GM12878 (cell line): ENCODE measurements around the gene SUFU. TPM values are rescaled to one million over a fixed set of nuclear protein-coding genes. Genes with fewer than 3 reads are reported as not detected.

Experiments
- ATAC-seq: fragments of 200-7000 bp; cut with Tn5 transposase; 3 replicates; pipeline ENCODE4 v1.9.1; 2020; ENCODE audit warnings: mild to moderate bottlenecking, moderate library complexity
- BruUV-seq: library from RNA; stranded (reverse); fragments of 400-500 nt; replicated peaks from 2 replicates; lab custom pipeline; 2021; lab: Mats Ljungman, UMichigan
- CTCF ChIA-PET: fragments of 300-600 bp; sonication (Branson Sonifier 250); formaldehyde crosslinking; extraction: SDS; loops from one replicate; lab custom pipeline; 2021; ENCODE audit warnings: inconsistent platforms; lab: Yijun Ruan, JAX
- POLR2A ChIA-PET: fragments of 350-600 bp; formaldehyde crosslinking; extraction: SDS; loops from one replicate; lab custom pipeline; 2021; ENCODE audit warnings: inconsistent platforms; lab: Charles Lee
- RAD21 ChIA-PET: fragments of 300-600 bp; sonication (Branson Sonifier 250); formaldehyde crosslinking; loops from one replicate; lab custom pipeline; 2023; ENCODE audit warnings: antibody characterized with exemption; ENCODE audit not compliant: unreplicated experiment; lab: Charles Lee
- SMC1A ChIA-PET: fragments of 300-600 bp; sonication (Branson Sonifier 250); formaldehyde crosslinking; loops from one replicate; lab custom pipeline; 2023; ENCODE audit not compliant: unreplicated experiment, uncharacterized antibody; lab: Charles Lee
- DNase-seq: peaks from one replicate; pipeline ENCODE4 v3.0.0-alpha.2; 2011; ENCODE audit warnings: low read depth, low spot score
- FAIRE-seq: peaks from 3 replicates; lab custom pipeline; 2011; peaks lifted over from hg19 to GRCh38; lab: Jason Lieb, UNC
- H2AFZ ChIP-seq: 2 replicates; pipeline ENCODE4 v1.6.0; 2011; ENCODE audit warnings: low read depth, low read length, control low read depth; ENCODE audit not compliant: control insufficient read depth
- H3K27ac ChIP-seq: 2 replicates; pipeline ENCODE4 v1.5.1; 2011; ENCODE audit warnings: control low read depth; ENCODE audit not compliant: control insufficient read depth, insufficient read depth
- H3K27me3 ChIP-seq, 2 experiments: replicated peaks in 1 of 2; 2 replicates each; pipeline versions ENCODE4 v1.6.0 to v1.6.1; 2011; ENCODE audit warnings: low read length in 1 of 2; ENCODE audit not compliant: control insufficient read depth in 2 of 2, insufficient read depth in 2 of 2
- H3K36me3 ChIP-seq, 2 experiments: 2 replicates each; pipeline ENCODE4 v1.5.1; 2011; ENCODE audit warnings: low read length in 1 of 2; ENCODE audit not compliant: control insufficient read depth in 2 of 2, insufficient read depth in 2 of 2
- H3K4me1 ChIP-seq: 2 replicates; pipeline ENCODE4 v1.6.1; 2011; ENCODE audit warnings: mild to moderate bottlenecking, low read length, moderate library complexity, mixed read lengths; ENCODE audit not compliant: control insufficient read depth, insufficient read depth
- H3K4me2 ChIP-seq: 2 replicates; pipeline ENCODE4 v1.6.0; 2011; ENCODE audit warnings: control low read depth; ENCODE audit not compliant: control insufficient read depth, insufficient read depth
- H3K4me3 ChIP-seq: fragments of 200-600 bp; sonication (generic); 2 replicates; pipeline ENCODE4 v1.5.1; 2016
- H3K79me2 ChIP-seq: 2 replicates; pipeline ENCODE4 v1.6.0; 2011; ENCODE audit warnings: low read length; ENCODE audit not compliant: control insufficient read depth, insufficient read depth
- H3K9ac ChIP-seq: 2 replicates; pipeline ENCODE4 v1.8.0; 2011; ENCODE audit warnings: low read length, control low read depth, mixed read lengths; ENCODE audit not compliant: control insufficient read depth, insufficient read depth
- H3K9me3 ChIP-seq: replicated peaks from 3 replicates; pipeline ENCODE4 v1.5.1; 2011; ENCODE audit warnings: mild to moderate bottlenecking, low read length; ENCODE audit not compliant: control insufficient read depth, insufficient read depth
- H4K20me1 ChIP-seq: 2 replicates; pipeline ENCODE4 v1.6.0; 2011; ENCODE audit not compliant: control insufficient read depth, insufficient read depth
- BACH1 ChIP-seq: fragments of 450-650 bp; IDR thresholded peaks from 2 replicates; pipeline ENCODE4 v1.6.1; 2017; ENCODE audit warnings: mild to moderate bottlenecking, borderline replicate concordance
- E2F4 ChIP-seq: IDR thresholded peaks from 2 replicates; pipeline ENCODE4 v1.6.1; 2012; ENCODE audit warnings: low read depth, low read length, improper control_type of control experiment
- HCFC1 ChIP-seq: fragments of 150-350 bp; IDR thresholded peaks from 2 replicates; pipeline ENCODE4 v1.6.1; 2014; ENCODE audit warnings: low read length
- HSF1 ChIP-seq: fragments of 150-350 bp; IDR thresholded peaks from 2 replicates; pipeline ENCODE4 v1.6.1; 2014; ENCODE audit warnings: mild to moderate bottlenecking, low read depth, low read length
- KLF5 ChIP-seq: fragments of 450-650 bp; IDR thresholded peaks from 2 replicates; pipeline ENCODE4 v1.6.1; 2014; ENCODE audit warnings: mild to moderate bottlenecking; ENCODE audit not compliant: partially characterized antibody
- NFYA ChIP-seq: IDR thresholded peaks from 2 replicates; pipeline ENCODE4 v1.6.1; 2011; ENCODE audit warnings: low read depth, mild to moderate bottlenecking, low read length, improper control_type of control experiment, borderline replicate concordance
- NR2C2 ChIP-seq: IDR thresholded peaks from 2 replicates; pipeline ENCODE4 v1.6.1; 2011; ENCODE audit warnings: borderline replicate concordance, low read depth; ENCODE audit not compliant: control insufficient read depth, insufficient read length
- TCF3 ChIP-seq: IDR thresholded peaks from 2 replicates; pipeline ENCODE4 v1.6.1; 2012; ENCODE audit warnings: low read depth, mild to moderate bottlenecking, low read length, borderline replicate concordance; ENCODE audit not compliant: insufficient read depth
- ZNF622 ChIP-seq: fragments of 450-650 bp; IDR thresholded peaks from 2 replicates; pipeline ENCODE4 v1.6.1; 2017; ENCODE audit warnings: mild to moderate bottlenecking, inconsistent platforms
- WGBS: methylation state at CpG from one replicate; pipeline ENCODE4 v1.1.6; 2016; ENCODE audit warnings: low lambda C conversion rate; ENCODE audit not compliant: insufficient replicate concordance, insufficient coverage; ENCODE audit errors: missing lambda C conversion rate; 5-methylcytosine and 5-hydroxymethylcytosine counted together
- in situ Hi-C: fragments of 300-500 bp; cut with MboI; formaldehyde crosslinking; loops from 9 replicates; pipeline ENCODE4 v1.14.3; 2018; ENCODE audit warnings: mixed read lengths
- intact Hi-C: fragments of 100-400 bp; cut with micrococcal nuclease; formaldehyde crosslinking; loops from one replicate; pipeline ENCODE4 v1.14.2; 2022; ENCODE audit not compliant: unreplicated experiment
- polyA plus RNA-seq, 11 experiments: library from polyadenylated mRNA; depleted of rRNA in 4 of 11; unstranded in 6 of 11; stranded (reverse) in 5 of 11; fragments of >200 nt; fragmentation: Nextera tagmentation in 4 of 11; fragmentation: Illumina TruSeq in 1 of 11; extraction: Ambion mirVana in 4 of 11; extraction: Trizol in 1 of 11; gene quantifications; 1 replicate in 1 of 11; 2 replicates in 10 of 11; pipeline versions ENCODE4 v1.2.1 to v1.2.3, GENCODE V29; 2011 to 2016; ENCODE audit warnings: inconsistent platforms in 2 of 11, missing spikeins in 2 of 11, low read depth in 1 of 11
- total RNA-seq, 4 experiments: library from RNA; depleted of rRNA in 3 of 4; stranded (reverse); fragments of >200 nt in 3 of 4; fragmentation: Illumina TruSeq in 1 of 4; extraction: Trizol in 1 of 4; gene quantifications; 2 replicates each; pipeline versions ENCODE4 v1.2.1 to v1.2.3, GENCODE V29; 2013 to 2021

SUFU gene
- total and polyA plus RNA-seq, 10 of the 15 experiments (the other 5 are each of a cell fraction or from before 2014, with no cell fraction given) = 0.68 to 7.7 (median 2.4) TPM

DNA sequence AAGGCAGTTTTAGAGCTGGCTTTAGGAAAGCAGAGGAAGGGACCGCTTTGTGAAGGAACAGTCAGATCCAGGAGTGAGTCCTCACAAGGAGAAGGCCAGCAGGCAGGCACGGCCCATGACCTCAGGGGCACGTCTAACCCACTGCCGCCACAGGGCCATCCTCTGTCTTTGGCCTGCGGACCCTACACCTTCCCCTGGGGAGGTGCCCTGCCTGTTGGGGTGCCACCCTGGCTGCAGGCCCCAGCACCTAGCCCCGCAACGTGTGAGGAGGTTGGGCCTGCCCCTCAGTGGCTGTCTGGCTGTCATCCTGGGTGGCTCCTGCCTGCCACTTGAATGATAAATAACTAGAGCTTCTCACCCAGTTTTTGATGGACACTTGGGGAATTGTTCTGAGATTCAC lies 109.5 kb downstream of the SUFU start:
- TF ChIP-seq NFYA (no peak), E2F4 (no peak), BACH1 (no peak), NR2C2 (no peak), HSF1 (no peak), TCF3 (no peak), KLF5 (no peak), ZNF622 (no peak), HCFC1 (no peak)
- TF ChIP-seq, all 136 proteins: peak for 0
- FAIRE-seq (no peak), ATAC-seq (no peak), DNase-seq (no peak)
- no peak overlapping the region for H3K4me2 ChIP-seq
- no peak overlapping the region for H3K9ac ChIP-seq
- ChIA-PET SMC1A (interaction anchor here (1.6 kb wide), 1 partner anchor 13 kb away, joined by 3 read pairs; no protein-coding TSS in a partner anchor), RAD21 (no interaction called here), CTCF (interaction anchor here (1.4 kb wide), 1 partner anchor 29 kb away, joined by 4 read pairs; no protein-coding TSS in a partner anchor), POLR2A (no interaction called here)
- 0 out of 2 replicates have a peak, but pooled peaks cover 2% of the 10 kb centered on the region for H4K20me1 ChIP-seq
- in situ Hi-C loops (no loop called here), intact Hi-C loops (no loop called here)
- H3K36me3 ChIP-seq = peaks cover 2 to 5% of the 10 kb centered on the region in 2 experiments; a peak in 3 of 4 replicates
- no peak overlapping the region for H3K27ac ChIP-seq
- no peaks in the 10 kb centered on the region for H3K27me3 ChIP-seq
- WGBS = 91% methylated on average over 7 of the region's 7 CpGs
- no TSS peak for BruUV-seq
- H2AFZ ChIP-seq = no peak overlapping the region
- H3K4me1 ChIP-seq = peaks cover 6% of the 10 kb centered on the region
- H3K9me3 ChIP-seq = no peaks in the 10 kb centered on the region
- no peaks in the 10 kb centered on the region for H3K79me2 ChIP-seq
- no peak overlapping the region for H3K4me3 ChIP-seq
